Ishikawa (cell line): Measurements from ENCODE around the gene CDC45.

Experiments used
- CEBPB ChIP-seq: IDR thresholded peaks from 2 replicates; pipeline ENCODE4 v1.6.1; 2012
- CREB1 ChIP-seq: IDR thresholded peaks from 2 replicates; pipeline ENCODE4 v1.6.1; 2012; ENCODE audit warnings: low read depth
- EGR1 ChIP-seq: IDR thresholded peaks from 2 replicates; pipeline ENCODE4 v1.6.1; 2012
- EP300 ChIP-seq: IDR thresholded peaks from 2 replicates; pipeline ENCODE4 v1.6.1; 2012; ENCODE audit warnings: borderline replicate concordance
- FOXM1 ChIP-seq: IDR thresholded peaks from 2 replicates; pipeline ENCODE4 v1.6.1; 2012; ENCODE audit warnings: low read depth, borderline replicate concordance
- NFIC ChIP-seq: IDR thresholded peaks from 2 replicates; pipeline ENCODE4 v1.6.1; 2012
- RAD21 ChIP-seq: IDR thresholded peaks from 2 replicates; pipeline ENCODE4 v1.6.1; 2012; ENCODE audit warnings: low read depth
- TAF1 ChIP-seq: IDR thresholded peaks from 2 replicates; pipeline ENCODE4 v1.6.1; 2012; ENCODE audit warnings: low read depth, mild to moderate bottlenecking
- TCF12 ChIP-seq: IDR thresholded peaks from 2 replicates; pipeline ENCODE4 v1.6.1; 2012; ENCODE audit warnings: low read depth
- TEAD4 ChIP-seq: IDR thresholded peaks from 2 replicates; pipeline ENCODE4 v1.6.1; 2012
- YY1 ChIP-seq: IDR thresholded peaks from 2 replicates; pipeline ENCODE4 v1.6.1; 2012; ENCODE audit warnings: low read depth
- ZBTB7A ChIP-seq: IDR thresholded peaks from 2 replicates; pipeline ENCODE4 v1.6.1; 2012; ENCODE audit warnings: low read depth
- TF ChIP-seq, protein P1 (sequence below): IDR thresholded peaks from 2 replicates; pipeline ENCODE4 v1.6.1; 2012; ENCODE audit warnings: low read depth, mild to moderate bottlenecking
- TF ChIP-seq, protein P2 (sequence below): IDR thresholded peaks from 2 replicates; pipeline ENCODE4 v1.6.1; 2012
- TF ChIP-seq, protein P3 (sequence below): IDR thresholded peaks from 2 replicates; pipeline ENCODE4 v1.6.1; 2012

Gene CDC45

DNA sequence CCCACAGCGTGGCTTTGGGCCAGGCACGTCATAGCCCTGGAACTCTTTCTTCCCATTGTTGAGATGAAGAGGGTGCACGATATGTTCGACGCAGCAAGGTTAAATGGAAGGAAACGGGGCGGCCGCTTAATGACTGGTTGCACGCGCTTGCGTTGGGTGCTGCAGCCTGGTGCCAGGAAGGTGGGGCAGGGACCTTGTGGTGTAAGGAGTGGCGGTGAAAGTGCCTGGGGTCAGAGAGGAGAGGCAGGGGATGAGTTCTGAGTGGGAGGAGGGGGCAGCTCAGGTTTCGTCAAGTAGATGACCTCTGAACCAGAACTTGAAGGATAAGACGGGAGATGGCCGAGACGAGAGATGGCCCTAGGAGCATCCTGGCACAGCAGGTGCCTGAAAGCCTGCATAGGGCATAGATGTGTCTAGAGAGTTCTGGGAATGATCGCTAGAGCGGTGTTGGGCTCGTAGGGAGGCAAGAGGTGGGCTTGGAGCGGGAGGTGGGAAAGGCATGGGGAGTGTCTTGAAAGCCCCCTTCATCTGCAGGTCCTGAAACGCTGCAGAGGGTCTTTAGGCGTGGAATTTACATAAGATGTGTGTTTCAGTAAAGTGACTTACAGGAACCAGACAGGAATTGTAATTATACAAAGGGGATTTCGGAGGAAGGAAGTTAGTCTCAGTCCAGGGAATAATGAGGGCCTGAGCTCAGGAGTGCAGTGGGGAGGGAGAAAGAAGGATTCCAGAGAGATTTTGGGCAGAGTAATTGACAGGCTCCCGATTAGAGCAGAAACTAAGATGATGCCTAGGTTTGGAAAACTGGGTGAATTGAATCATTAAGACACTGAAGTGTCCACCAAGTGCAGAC lies 87.7 kb downstream of the CDC45 start:
- TF ChIP-seq TAF1 = no peak
- no peak for TF ChIP-seq ZBTB7A
- TF ChIP-seq, protein P1, sequence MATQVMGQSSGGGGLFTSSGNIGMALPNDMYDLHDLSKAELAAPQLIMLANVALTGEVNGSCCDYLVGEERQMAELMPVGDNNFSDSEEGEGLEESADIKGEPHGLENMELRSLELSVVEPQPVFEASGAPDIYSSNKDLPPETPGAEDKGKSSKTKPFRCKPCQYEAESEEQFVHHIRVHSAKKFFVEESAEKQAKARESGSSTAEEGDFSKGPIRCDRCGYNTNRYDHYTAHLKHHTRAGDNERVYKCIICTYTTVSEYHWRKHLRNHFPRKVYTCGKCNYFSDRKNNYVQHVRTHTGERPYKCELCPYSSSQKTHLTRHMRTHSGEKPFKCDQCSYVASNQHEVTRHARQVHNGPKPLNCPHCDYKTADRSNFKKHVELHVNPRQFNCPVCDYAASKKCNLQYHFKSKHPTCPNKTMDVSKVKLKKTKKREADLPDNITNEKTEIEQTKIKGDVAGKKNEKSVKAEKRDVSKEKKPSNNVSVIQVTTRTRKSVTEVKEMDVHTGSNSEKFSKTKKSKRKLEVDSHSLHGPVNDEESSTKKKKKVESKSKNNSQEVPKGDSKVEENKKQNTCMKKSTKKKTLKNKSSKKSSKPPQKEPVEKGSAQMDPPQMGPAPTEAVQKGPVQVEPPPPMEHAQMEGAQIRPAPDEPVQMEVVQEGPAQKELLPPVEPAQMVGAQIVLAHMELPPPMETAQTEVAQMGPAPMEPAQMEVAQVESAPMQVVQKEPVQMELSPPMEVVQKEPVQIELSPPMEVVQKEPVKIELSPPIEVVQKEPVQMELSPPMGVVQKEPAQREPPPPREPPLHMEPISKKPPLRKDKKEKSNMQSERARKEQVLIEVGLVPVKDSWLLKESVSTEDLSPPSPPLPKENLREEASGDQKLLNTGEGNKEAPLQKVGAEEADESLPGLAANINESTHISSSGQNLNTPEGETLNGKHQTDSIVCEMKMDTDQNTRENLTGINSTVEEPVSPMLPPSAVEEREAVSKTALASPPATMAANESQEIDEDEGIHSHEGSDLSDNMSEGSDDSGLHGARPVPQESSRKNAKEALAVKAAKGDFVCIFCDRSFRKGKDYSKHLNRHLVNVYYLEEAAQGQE = no peak

DNA sequence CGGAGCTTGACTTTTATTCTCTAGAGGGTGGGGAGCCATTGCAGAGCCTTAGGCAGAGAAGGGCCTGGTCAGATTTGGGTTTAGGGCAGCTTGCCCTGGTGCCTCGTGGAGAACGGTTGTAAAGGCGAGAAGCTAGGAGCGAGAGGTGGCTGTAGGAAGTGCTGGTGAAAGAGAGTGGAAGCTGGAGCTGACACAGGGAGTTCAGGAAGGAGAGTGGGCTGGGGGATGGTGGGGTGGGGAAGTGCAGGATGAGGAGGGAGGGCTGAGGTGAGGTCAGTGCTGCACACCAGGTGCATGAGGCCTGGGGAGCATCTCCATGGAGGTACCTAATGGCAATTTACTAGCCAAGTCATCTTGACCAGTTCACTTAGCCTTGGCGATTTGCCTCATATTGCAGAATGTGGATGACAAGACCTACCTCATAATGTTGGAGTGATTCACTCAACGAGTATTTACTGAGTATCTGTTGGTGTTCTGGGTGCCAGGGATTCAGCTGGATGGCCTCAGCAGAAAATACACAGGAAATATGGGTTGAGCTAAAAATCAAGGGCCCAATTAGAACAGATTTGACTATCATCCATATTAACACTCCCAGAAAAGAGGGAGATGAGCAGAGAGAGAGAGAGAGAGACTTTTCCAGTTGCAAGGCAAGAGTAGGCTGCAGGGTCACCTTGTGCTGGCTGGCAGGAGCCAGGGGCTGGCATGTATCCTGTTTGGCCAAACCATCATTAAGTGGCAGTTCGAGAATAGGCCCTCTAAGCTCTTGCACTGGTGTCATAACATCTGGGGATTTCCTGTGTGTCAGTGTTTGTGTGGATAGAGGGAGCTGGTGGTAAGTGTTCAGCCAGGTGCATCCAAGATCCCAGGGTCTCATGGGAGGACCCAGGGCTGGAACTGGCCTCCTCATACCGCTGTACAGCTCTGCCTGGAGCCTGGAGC lies 88.9 kb downstream of the CDC45 start:
- TF ChIP-seq FOXM1 = no peak
- TF ChIP-seq, protein P2, sequence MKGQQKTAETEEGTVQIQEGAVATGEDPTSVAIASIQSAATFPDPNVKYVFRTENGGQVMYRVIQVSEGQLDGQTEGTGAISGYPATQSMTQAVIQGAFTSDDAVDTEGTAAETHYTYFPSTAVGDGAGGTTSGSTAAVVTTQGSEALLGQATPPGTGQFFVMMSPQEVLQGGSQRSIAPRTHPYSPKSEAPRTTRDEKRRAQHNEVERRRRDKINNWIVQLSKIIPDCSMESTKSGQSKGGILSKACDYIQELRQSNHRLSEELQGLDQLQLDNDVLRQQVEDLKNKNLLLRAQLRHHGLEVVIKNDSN = no peak
- TF ChIP-seq RAD21 = no peak
- TF ChIP-seq, protein P3, sequence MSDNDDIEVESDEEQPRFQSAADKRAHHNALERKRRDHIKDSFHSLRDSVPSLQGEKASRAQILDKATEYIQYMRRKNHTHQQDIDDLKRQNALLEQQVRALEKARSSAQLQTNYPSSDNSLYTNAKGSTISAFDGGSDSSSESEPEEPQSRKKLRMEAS = no peak
- TF ChIP-seq ZBTB7A = no peak
- no peak for TF ChIP-seq TCF12
- TF ChIP-seq, protein P1 = no peak

DNA sequence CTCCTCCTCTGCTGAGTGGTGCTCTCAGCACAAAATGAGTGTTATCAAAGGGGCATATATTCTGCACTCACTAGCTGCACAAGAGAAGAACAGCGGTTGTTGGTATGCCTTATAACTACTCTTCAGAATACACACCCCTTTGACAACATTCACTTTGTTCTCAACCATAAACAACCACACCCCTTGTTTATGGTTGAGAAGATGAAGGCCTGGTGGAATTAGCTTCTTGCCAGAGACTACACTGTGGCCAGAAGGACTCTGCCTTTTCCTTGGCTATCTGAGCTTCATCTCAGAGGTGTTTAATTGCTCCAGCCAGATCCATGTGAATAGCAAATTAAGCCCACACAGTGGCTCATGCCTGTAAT lies 89.5 kb downstream of the CDC45 start:
- TF ChIP-seq, protein P3 = no peak
- TF ChIP-seq ZBTB7A (no peak), TAF1 (no peak), EGR1 (no peak), EP300 (no peak), TEAD4 (no peak), FOXM1 (no peak), CEBPB (no peak), YY1 (no peak), TCF12 (no peak), RAD21 (no peak), NFIC (no peak), CREB1 (no peak)
- TF ChIP-seq, protein P2 = no peak
- TF ChIP-seq, protein P1 = no peak

DNA sequence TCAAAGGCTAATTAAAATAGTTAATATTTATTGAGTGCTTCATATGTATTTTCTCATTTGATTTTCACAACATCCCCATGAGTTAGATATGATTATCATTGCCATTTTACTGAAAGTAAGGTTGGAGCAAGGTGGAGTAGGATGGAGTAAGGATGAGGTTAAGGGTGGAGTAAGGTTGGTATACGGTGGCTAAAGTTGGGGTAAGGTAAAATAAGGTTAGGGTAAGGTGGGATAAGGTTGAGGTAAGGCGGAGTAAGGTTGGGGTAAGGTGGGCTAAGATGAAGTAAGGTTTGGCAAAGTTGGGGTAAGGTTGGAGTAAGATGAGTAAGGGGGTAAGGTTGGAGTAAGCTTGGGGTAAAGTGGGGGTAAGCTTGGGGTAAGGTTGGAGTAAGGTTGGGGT lies 90.3 kb downstream of the CDC45 start:
- TF ChIP-seq EGR1 (no peak), TEAD4 (no peak), CEBPB (no peak), CREB1 (no peak), EP300 (no peak), ZBTB7A (no peak), RAD21 (no peak), NFIC (no peak), YY1 (no peak)
